IPS-NIHi11 (cell line): ENCODE data around the gene TTLL5.
A peak's percentile ranks its signal among the peaks of the same experiment; 100 is the strongest.

Experiments
- DNase-seq: peaks from one replicate; pipeline ENCODE4 v3.0.0; 2012; ENCODE audit warnings: mixed read lengths, low spot score

The TTLL5 gene

DNA sequence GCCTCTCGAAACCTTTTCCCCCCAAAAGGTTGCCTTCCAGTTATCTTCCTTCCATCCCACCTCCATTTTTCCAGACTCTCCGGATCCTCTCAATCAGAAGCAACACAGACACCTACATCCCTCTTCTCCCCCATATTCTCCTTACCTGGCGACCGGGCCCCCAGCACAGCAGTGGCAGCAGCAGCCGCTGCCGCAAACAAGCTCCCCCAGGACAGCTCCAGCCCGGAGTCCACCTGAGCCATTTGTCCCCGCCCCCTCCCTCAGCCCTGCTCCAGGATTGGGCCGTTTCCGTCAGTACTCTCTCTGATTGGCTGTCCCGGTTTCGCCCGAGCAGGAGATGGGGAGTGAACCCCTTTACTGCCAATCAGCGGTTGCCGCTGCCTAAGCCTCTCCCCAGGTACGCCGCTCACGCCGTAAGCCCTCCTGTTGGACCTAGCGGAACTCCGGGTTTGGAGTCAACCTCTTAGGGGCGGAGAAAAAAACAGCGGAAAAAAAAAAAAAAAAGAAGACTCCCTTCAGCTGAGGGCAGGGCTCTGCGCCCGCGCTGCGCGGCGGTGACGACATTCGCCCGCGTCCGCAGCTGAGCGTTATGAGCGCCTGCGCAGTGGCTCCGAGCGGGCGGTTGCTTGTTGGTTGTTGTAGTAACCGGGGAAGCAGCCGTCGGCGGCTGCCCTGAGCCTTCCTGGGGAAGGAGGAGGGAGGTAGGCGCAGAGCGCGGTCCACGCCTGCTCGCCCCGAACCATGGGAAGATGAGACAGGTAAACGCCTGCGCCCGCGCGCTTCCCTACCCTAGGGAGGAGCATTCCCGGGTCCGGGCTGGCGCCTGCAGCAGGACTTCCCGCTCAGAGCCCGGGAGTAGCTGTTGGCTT, at the start of gene TTLL5, which contains the start of gene ERG28:
Gene TTLL5, plus strand, starts transcription at position 617 of the 869 bp plus-strand sequence. CDS start 1,904 bp downstream, outside the sequence.
Gene ERG28, minus strand, starts transcription at position 247 of the 869 bp plus-strand sequence. CDS start 3,374 bp downstream, outside the sequence.
- DNase-seq: peak; percentile 99

- DNase-seq: no peak
Measured at GRCh38 chr14:75612157-75612556, 48.9 kb upstream of the TTLL5 start.

DNA sequence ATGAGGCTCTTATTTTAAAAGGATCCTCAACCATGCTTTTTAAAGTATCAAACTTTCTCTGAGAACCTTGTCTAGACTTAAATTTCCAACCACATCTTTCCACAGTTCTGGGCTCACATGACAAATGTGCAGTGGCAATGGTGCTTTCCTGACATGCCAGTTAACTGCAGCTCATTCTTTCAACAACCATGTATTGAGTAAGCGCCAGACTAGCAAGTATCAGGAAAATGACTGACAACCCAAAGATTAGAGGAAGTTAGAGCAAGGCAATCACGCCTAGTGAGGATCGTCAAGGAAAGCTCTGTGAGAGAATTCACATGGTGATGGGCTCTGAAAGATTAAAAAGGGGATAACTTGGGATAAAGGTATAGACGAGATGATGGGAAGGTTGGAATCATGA, 46.9 kb upstream of the TTLL5 start:
- DNase-seq: no peak

GRCh38 chr14:75615200-75615599, 45.8 kb upstream of the TTLL5 start:
- DNase-seq: no peak

DNA sequence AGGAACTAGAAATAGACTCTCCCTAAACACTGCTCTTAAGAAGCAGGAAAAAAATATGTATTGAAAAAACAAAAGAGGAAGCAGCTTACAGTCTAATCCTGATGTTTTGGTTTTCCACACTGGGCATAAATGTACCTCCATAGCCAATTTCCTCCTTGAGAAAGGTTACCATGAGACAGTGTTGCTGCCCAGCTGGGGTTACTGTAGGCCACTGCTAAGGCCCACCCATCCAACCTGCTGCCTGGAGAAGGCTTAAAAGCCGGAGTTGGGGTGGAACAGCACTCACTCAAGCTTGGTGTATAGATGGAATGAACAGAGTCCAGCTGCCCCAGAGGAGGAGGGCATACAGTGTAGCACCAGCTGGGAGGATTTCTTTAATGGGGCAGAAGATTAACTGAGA, 41.5 kb upstream of the TTLL5 start:
- no peak for DNase-seq

- no peak for DNase-seq
Measured at GRCh38 chr14:75625034-75625433, 36.0 kb upstream of the TTLL5 start.

- no peak for DNase-seq
Measured at GRCh38 chr14:75626396-75626795, 34.6 kb upstream of the TTLL5 start.

- DNase-seq: no peak
Measured at GRCh38 chr14:75626863-75627262, 34.2 kb upstream of the TTLL5 start.

DNA sequence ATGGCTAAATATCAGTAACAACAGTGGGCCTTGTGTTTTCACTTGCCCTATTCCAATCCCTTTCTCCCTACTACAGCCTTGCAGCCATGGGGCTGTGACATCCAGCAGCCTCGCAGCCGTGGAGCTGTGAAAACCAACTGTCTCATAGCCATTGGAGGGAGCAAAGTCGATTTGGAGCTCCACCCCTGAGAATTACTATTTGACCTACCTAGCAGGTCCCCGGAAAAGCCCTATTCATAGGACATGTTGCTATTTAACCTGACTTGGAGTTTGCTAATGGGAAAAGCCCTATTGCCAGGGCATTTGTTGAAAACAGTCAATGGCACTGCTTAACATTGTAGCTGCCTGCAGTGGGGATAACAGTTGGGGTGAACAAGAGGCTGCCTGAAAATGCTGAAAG, 33.6 kb upstream of the TTLL5 start:
- no peak for DNase-seq

- DNase-seq: no peak
Measured at GRCh38 chr14:75628816-75629215, 32.2 kb upstream of the TTLL5 start.

GRCh38 chr14:75630695-75631452, 30.2 kb upstream of the TTLL5 start:
- DNase-seq: peak; percentile 46

- DNase-seq: peak; percentile 35
Measured at GRCh38 chr14:75631453-75631831, 29.6 kb upstream of the TTLL5 start.

DNA sequence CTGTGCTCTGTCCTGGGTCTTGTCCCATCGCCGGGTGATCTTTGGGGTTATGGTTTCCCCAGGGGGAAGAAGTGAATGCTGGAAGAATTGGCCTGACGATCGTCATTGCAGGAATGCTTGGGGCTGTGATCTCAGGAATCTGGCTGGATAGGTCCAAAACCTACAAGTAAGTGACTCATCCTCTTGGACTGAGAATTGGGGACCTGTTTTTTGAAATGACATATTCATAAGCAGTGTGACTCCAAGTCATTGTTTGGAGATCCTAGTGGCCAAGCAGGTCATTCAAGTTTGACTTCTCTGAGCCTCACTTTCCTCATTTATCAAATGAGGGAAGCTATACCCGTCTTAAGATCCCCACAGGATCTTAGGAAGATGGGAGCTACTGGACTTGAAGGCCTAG, 26.2 kb upstream of the TTLL5 start:
- peak; percentile 22 for DNase-seq

DNA sequence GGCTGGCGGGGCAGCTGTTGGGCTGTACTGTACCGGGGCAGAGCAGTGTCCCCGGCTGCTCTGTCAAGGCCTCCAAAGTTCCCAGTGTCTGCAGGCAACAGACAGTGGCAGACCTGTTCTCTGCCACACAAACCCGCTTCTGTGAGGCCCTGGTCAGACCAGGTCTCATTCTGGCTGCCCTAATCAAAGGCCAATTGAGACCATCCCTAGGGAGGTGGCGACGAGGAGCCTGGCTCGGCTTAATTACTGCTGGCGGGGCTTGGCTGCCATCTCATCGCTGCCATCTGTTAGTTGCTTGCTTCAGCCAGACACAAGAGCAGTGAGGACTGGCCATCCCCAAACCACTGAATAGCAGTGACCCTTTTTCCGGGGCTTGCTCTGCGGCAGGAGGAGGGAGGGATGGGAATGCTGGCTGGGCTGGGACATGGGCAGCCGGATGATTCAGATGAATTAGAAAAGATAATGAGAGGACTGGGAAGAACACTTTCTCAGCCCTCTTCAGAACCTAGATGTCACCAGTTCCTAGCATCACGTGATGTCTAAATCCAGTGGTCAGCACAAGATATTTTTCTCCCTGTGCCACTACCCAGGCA, 24.9 kb upstream of the TTLL5 start:
- DNase-seq: peak; percentile 21

DNA sequence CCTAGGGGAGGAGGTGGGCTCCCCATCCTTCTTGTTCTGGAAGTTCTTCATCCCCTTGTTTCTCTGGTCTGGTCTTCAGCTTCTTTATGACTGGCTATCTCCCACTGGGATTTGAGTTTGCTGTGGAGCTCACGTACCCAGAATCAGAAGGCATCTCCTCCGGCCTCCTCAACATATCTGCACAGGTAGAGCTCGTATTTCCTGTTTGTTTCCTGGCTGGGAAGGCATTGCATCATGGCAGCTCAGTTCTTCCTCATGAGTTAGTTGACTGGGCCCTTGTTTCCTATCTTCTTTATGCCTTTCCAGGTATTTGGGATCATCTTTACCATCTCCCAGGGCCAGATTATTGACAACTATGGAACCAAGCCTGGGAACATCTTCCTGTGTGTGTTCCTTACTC, 20.2 kb upstream of the TTLL5 start:
- no peak for DNase-seq

- DNase-seq: no peak
Measured at GRCh38 chr14:75643985-75644384, 17.1 kb upstream of the TTLL5 start.

- no peak for DNase-seq
Measured at GRCh38 chr14:75645056-75645455, 16.0 kb upstream of the TTLL5 start.

DNA sequence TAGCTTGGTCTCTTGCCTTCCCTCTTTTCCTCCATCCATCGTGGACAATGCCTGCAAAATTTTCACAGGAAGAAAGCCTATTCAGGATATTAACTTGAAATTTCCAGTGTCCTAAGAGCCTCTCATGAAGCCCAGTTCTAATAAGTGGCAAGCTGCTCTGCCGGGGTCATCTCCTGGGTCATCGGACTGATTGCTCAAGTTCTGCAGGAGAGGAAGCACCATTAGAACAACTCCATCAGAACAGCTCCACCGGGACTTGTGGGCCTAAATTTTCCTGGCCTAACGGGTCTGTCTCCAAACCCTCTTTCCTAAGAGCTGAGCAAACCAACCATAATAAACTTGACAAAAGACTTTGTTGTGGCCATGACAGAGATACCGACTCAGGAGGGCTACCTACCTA, 14.3 kb upstream of the TTLL5 start:
- DNase-seq: no peak

DNA sequence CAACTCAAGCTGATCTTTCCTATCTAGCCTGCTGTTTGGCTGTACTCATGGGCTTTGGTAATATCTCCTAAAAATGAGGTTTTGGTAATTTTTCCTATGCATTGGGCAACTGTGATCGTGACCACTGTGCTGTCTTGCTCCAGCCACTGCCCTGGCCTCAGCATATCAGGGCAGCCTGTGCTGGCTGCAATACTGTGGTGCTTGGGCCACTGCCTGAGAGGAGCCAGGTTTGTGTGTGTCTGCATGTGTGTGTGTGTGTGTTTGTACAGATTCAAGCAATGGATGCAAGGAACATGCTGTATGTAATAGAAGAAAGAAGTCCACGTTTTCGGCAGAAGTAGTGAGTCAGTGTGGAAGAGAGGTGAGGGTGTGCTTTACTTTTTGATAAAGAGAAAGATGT, 13.4 kb upstream of the TTLL5 start:
- DNase-seq: no peak

GRCh38 chr14:75648066-75648838, 12.8 kb upstream of the TTLL5 start:
- peak; percentile 21 for DNase-seq

DNA sequence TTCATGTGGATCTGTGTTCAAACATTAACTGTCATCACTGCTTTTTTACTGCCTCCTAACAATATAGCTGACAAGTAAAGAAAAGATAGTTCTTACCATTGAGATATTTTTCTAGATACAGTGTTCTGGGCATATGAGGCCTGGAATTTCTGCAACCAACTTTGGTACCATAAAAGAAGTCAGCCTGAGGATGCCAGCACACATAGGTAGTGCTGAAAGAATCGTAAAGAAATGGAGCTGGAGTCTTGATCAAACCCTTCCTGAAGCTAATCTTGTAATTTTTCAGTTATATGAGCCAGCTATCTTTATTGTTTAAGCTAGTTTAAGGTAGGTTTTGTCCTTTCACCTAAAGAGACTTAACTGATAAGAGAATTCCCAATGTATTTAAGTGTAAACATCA, 11.7 kb upstream of the TTLL5 start:
- DNase-seq: no peak

DNA sequence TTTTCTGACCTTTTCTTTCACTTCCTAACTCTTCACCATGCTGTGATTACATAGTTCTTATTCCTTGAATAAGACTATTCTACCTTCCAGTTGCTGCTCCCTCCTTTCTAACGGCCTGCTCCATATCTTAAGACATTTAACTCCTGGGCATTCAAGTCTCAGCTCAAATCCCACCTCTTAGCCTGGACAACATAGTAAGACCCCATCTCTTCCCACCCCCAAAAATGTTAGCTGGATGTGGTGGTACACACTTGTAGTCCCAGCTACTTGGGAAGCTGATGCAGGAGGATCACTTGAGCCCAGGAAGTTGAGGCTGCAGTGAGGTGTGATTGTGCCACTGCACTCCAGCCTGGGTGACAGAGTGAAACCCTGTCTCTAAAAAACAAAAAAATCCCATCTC, 11.3 kb upstream of the TTLL5 start:
- no peak for DNase-seq
